Fibroblast of skin of scalp (primary cell): ENCODE measurements around the gene CHRM4. TPM values are rescaled to one million over a fixed set of nuclear protein-coding genes. Genes with fewer than 3 reads are reported as not detected.

Source experiments
- DNase-seq: peaks from one replicate; pipeline ENCODE4 v3.0.0-alpha.2; 2013
- polyA plus RNA-seq, 2 experiments: library from polyadenylated mRNA; unstranded; fragments of 120-200 nt; gene quantifications; one replicate each; pipeline ENCODE4 v1.2.1, GENCODE V29; 2013; ENCODE audit not compliant: insufficient read length in 2 of 2

Gene CHRM4
- polyA plus RNA-seq (2013, experiment 1 of 2; ENCODE audit: insufficient read length), result 0.10 TPM
- polyA plus RNA-seq (2013, experiment 2 of 2; ENCODE audit: insufficient read length), result 0.11 TPM

DNA sequence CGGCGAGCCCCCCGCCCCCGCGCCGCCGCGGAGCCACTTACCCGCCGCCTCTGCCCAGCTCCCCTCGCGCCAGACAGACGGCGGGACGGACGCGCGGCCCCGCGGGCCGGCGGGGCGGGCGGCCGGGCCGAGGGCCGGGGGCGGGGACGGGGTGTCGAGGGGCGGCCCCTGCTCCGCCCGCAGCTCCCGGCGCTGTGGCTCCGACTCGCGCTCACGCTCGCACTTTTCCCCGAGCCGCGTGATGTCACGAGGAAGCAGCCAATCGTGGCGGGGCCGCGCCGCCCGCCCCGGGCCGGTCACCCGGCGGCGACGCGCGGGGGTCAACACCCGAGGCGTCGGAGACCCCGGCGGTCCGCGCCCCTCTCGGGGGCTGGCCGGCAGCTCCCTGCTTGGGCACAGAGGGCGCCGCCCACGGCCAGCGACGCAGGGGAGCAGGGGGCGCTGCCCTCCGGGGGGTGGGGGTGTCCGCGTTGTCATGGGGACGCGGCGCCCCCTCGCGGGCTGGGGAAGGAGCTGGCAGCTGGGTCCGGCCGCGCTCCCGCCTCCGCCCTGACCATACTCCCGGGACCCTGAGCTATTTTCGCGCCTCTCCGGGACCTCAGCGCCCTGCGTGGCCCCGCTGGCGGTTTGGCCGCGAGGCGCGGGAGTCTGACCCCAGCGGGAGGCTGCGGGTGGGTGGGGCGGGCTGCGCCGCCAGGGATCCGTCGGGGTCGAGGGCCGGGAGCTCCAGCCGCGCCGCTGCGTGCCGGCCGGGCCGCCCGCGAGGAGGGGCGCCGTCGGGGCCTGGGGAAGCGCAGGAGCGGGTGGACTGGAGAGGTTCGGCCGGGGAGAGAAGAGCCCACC lies at the start of gene CHRM4:
CHRM4 (minus strand) TSS at position 199 of the 843 bp plus-strand sequence. CDS start 5,219 bp downstream, outside the sequence.
- DNase-seq, result peak; percentile 31

DNA sequence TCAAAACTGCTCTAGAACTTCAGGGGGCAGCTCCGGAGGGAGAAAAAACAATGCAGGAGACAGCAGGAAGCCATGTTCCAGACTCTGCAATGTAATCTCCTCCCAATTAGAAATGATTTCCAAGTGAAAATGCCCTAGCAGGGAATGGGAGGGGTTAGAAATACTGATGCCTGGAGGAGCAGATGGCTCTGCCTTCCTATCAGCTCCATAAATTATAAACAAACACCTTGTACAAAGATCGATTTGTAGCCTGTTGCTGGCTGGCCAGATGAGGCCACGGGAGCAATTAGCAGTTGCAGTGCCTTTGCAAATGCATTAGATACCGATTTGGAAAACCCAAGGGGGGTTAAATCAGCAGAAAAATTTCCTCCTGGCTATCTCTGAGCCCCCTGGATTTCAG lies 46.6 kb upstream of the CHRM4 start:
- DNase-seq, result no peak

DNA sequence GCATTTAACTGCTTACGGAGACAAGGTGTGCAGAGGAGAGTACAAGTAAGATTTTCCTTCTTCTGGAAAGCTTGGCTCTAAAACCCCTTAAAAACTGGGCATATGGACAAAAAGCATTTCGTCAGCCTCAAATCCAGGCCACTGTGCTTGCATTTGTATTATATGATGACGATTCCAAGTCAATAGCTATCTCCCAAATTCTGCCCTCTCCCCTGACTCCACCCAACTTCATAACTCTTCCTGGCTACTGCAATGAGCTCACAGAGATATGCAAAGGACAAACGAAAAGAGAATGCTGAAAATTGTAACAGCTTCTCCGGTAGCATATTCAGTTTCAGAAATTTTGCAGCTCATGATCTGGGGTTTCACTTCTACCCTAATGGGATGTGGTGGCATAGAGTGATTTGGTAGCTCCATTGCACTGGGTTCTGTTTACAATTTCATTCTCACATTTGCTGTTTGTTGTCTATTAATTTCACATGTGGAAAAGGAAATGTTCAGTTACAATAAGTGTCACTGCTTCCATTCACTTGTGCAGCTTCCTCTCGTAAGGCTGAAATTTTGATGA lies 45.6 kb upstream of the CHRM4 start:
- DNase-seq, result no peak

DNA sequence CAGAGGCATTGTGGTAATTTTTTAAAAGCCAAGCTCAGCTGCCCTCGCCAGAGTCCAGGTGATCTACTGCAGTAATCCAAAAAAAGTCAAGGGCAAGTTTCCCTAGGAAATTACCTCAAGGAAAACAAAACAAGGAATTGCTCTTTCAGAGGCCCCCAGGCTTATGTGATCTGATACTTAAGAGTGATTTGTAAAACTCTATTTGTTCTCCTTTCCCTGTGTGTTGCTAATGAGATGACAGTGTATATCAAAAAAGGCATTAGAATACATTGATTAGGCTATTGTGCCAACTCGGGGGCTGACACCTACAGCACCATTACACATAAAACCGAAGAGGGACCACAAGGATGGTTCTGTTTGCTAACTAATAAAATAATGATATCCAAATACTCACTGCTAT lies 44.5 kb upstream of the CHRM4 start:
- DNase-seq, result no peak

DNA sequence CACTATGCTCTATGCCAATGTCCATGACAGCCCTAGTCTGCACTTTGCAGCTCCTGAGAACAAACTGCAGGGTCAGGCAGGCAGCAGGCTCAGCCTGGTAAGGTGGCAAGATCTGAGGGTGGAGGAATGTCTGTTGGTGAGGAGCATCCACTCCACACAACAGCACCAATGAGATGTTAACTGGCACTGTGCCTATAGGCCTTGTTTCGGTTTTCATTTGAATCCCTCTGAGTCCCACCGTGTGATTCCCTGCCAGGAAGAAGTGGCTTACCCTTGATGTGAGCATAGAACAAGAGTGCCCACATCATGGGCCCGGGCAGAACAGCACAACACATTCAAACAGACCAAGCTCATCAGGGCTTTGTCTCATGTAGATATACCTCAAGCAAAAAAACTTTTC lies 44.1 kb upstream of the CHRM4 start:
- DNase-seq, result no peak

DNA sequence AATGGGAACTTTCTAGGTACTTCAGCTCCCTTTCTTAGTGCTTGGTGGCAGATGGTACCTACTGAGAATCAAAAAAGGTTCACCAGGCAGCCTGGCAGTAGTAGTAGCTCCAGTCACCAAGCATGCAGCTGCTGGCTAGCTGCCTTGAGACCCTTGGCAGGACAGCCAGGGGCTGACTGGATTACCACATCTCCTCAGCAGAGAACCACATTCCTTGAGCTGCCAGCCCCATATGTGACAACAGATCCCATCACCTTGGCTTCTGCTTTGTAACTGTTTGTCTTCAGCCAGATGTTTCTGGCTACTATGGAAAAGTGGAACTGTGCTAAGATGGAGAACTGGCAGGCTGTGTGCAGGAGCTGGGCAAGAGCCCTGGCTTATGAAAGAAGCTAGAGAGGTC lies 39.6 kb upstream of the CHRM4 start:
- no peak for DNase-seq

DNA sequence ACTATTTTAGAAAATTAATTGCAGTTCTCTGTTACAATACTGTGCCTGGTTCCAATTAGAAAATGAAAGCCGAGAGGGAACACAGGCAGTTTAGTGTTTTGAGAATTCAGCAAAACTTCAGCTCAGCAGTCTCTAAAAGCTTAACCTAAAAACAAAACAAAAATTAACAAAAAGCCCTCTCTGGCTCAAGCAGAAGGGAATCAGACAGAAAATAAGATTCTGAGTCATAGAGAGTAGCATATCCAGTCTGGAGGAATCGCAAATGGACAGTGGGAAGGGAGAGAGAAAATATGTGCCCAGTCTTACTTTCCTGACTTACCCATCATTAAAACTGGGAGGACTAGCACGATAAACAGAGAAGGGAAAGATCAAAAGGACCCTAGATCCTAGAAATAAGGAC lies 38.1 kb upstream of the CHRM4 start:
- peak; percentile 5 for DNase-seq

DNA sequence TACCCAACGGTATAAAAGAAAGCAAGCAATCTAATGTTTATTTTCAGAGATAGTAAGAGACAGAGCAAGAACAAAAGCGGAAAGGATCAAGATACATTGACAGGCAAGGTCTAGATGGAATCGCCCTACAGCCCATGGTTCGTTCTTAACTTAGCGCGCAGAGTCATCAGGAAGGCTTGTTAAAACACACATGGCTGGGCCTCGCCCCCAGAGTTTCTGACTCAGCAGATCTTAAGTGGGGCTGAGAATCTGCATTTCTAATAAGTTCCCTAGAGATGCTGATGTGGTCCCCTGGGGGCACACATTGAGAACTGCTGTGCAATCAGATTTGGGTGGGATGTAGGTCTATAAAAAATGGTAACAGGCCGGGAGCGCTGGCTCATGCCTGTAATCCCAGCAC lies 35.8 kb upstream of the CHRM4 start:
- DNase-seq, result no peak

DNA sequence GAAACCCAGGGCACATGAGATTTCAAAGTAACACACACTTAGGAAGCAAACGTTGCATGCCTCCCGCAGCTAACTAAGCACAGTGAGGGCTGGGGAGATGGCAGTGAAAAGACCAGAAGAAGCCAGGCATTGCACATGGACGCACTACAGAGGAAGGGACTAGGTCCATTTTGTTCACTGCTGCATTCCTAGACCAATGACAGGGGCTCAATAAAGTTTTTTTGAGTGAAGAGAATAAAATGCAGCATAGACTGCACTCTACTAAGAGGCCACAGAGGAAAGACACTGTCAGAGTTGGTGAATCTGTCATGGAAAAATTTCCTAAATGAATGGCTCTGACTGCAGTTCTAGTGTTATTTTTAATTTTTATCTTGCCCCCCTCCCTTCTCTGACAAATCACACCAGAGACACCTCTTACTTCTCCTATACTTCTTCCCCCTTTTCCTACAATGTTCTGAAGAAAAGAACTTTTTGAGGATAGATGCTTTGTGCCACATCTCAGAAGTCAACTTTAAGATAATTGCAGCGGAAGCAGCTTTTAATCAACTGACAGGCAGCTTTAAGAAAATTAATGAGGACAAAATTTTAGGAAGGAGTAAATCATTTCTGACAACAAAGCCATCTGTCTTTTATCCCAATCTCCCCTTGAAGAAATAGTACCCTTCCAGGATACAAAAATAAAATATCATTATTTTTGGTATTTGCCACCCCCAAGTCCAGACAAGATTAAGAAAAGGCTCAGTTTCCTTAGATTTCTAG lies 34.8 kb upstream of the CHRM4 start:
- no peak for DNase-seq

DNA sequence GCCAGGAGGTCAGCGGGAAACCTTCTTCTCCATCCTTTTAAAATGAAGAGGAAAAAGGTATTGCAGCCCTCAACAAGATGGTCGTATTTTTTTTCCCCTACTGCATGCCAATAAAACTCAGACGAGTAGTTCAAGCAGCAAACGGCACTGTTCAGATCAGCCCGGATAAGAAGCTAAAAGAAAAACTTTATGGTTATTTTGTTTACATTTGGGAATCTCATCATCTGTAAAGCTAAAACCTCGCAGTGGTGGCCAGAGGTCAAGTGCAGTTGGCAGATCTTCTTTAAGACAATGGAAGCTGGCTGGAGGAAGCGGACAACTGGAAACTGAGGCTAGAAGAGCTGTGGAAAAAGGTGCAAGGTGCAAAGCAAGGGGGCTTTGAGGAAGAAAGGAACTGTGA lies 31.0 kb upstream of the CHRM4 start:
- no peak for DNase-seq

DNA sequence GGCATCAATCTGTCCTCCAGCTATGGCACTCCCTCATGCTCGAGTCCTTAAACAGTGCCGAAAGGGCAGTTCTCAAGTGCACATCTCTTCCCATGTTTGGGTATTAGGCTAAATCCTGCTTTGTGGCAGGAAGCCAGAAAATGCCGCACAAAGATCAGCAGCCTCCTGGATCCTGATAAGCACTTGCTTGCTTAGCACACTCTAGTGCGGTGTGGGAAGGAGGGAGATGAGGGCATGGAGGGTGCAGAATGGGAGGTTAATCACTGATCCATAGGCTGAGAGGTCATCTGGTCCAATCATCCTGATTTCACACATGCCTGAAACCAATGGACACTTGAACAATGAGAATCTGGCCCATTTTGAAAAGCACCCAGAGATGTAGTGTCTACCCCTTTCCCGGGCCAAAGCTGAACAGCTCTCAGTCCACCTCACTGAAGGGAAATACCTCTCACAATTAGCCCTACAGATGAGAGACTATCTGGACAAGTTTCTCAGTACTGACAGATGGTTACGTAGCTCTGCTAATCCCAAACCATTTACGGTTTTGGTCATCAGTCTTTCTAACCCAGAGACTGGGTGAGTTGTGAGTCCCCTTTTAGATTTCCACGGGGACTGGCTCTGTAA lies 29.8 kb upstream of the CHRM4 start:
- no peak for DNase-seq

DNA sequence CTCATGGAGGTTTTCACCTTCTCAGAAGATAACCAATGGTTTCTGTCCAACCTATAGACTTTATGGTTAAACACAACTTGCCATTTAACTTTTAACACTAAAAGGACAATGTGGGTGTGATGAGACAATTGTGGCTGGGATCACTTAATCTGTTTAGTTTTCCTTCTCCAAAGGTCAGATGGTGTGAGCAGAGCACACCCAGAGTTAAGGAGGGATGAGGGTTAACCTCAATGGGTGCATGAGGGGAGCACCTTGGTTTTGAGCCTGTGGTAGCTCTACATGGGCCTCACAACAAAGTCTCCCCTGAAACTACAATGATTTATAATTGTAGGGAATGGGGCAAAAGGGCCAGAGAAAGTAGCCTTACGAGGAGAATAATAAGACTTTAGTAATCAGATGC lies 28.9 kb upstream of the CHRM4 start:
- no peak for DNase-seq

DNA sequence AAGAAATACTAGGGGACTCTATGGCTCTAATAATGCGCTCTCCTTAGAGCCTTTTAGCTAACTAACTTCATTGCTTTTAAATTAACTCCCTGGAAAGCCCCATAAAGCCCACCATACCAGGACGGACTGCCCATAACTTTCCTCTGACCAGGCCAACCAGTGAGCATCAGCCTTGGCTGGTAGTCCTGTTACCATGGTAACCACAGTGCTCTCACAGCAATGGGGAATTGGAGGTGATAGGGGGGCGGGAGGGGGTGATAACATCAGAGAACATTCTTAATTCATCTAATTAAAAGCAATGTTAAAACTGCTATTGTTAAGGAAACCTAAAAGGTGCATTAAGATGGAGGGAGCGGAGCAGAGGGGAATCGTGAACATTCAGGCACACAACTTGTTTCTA lies 27.2 kb upstream of the CHRM4 start:
- DNase-seq, result no peak

DNA sequence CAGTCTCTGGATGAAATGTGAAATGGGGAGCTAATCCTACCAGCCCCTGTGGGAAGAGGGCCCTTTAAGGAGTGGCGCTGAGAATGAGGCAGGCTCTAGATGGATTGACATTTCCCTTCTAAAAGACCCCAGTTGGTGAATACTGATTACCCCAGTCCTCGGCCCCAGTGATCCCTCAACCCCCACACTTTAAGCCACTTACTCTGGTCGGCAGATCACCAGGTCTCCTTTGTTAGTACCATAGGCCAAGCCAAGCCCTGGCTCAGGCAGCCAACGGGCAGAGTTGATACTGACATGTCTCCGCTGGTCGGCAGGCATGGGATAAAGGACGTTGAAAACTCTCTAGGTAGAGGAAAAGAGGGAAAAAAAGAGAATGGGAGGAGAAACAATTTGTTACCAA lies 26.1 kb upstream of the CHRM4 start:
- no peak for DNase-seq

DNA sequence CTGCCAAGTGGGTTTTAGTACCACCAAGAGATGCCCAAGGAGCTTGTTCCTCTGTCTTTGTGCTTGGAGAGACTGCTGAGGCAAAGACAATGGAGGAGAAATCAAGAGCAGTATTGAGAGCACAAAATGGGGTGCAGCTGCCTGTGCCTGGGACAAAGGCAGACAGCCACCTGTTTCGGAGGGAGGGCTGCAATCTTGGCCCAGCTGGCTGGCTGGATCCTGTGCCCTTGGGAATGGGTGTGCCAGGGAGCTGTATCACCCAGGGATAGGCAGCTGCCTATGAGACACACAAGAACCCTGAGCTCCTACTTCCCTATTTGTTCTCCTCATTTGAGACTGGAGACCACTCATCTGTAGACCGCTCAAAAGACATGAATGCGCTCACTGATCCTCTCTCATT lies 23.3 kb upstream of the CHRM4 start:
- no peak for DNase-seq

DNA sequence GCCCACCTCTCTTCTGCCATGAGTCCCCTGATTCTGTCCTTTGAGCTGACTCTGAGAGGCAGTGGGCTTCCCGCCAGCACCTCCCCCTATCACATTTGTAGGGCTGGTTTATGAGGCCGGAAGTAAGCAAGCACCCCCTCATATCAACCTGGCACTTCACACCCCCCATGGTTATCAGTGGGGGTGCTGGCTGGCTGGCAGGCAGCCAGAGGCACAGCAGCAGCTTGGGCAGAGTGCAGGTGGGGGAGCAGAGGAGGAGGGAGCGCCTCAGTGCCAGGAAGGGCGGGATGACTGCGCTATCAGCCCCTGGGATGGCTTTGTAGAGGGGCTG lies 22.9 kb upstream of the CHRM4 start:
- DNase-seq, result no peak

DNA sequence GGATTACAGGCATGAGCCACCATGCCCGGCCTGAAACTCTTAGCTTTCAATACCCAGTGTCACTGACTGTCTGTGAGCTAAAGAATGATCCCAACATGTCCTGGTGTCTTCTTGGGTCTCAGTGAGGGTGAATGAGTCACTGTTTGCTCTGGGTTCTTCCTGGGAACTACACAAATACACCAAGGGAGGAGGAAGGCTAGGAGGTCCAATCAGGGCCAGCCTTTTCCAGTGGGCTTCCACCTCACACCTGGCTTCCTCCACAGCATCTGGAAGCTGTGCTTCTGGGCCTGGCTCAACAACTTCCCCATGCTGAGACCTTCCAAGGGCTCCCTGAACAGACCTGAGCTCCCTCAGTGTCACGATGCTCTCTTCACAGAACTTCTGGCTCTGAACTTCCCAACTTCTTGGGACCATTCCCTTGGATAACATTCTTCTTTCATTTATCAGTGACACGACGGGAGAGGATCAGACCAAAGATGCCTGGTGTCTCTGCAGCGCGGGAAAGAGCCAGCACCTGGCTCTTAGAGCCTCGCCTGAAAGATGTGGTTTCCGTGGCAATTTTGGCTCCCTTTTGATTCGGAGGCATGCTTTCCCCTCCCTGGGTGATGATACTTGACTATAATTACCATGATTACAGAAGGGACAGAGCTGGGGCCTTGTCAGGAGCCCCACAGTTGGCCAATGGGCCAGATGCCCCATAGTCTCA lies 22.3 kb upstream of the CHRM4 start:
- no peak for DNase-seq

DNA sequence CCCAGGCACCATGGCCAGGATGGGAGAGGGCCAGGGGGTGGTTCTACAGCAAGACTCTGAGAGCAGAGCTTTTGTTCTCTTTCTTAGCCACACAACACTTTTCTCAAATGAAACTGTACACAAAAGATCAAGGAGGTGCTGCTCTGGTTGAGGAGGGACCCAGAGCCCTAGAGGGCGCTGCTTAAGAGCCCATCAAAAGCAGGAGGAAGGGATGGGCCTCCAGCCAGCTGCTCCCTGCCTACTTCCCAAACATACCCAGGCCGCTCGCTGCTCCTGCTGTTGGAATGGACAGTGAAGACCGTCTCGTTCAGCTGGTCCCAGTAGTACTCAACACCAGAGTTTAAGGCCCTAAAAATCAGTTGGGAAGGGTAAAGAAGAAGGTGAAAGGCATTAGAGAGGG lies 18.4 kb upstream of the CHRM4 start:
- no peak for DNase-seq

DNA sequence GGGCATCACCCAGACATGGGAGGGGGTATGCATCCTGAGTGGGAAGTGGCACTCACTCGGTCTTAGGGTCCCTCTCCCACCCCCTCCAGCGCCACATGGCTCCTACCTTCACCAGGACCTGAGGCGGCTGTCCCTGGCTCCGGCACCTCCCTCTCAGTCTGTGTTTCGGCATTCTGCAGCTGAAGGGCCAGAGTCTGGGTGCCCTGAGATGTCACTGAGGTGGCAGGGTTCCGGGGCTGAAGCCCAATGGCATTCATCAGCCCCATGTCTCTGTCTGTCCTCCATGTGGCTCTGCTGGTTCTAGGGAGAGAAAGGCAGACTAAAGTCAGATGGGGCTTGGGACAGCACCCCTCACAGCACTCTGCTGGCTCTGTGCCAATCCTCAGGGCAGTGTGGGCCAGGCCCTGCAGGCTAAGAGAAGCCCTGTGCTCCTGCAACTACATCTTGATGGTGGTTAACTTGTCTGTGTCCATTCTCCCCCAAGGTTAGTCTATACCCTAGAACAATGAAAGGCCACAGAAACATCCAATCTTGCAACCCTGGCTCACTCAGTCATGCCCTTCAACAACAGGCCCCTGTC lies 16.9 kb upstream of the CHRM4 start:
- DNase-seq, result no peak

DNA sequence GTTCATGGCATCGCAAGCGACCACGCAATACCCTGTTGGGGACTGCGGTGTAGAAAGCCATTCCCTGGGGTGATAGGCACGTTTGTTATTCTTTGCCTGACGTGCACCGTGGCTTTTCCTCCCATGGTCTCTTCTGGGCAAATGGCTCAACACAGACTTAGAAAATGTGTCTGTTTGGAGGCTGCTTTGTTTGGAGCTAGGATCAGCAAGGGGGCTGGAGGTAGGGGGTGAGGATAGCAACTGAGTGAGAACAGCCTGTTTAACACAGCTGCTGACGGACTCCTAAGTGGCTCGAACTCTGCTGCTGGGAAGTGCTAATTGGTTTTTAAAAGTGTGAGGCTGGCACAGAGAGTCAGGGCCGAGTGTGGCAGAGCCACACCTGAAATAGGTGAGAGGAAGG lies 16.1 kb upstream of the CHRM4 start:
- no peak for DNase-seq

DNA sequence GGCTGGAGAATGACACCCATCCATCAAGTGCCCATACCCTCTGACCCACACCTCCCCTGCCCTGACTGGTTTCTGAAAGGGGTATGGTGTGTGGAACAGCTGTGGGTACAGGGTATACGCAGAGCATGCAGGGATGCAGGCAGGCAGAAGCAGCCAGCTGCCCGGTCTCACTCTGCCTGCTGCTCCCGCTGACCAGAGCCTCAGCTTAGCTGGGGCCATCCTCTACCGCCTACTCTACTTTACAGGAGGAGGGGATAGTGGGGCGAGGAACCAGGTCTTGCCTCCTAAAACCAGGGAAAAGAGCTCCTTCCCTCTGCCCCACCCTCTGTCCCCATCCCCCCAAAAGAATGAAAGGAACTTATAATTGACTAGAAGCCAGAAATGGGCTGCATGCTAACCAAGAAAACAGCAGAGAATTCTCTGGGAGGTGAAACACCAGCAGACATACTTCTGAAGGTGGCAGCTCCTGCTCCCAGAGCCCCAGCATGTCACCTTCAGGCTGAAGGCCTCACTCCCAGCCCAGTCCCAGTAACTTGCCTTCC lies 13.0 kb upstream of the CHRM4 start:
- peak; percentile 36 for DNase-seq
